ENCODE results near the gene MC4R.

Gene MC4R

GRCh38 chr18:60401346-60401745 is 28.8 kb upstream of the MC4R start:
- Histone ChIP-seq H2BK5ac (ENCODE audit: low read length) (no peak overlapping the region), H3K36me3 (replicated peaks in 1 of 2; ENCODE audit: control insufficient read depth in 2 of 2, insufficient read depth in 2 of 2, low read length in 2 of 2) (no peaks in the 10 kb centered on the region), H3K4me3 (ENCODE audit: low read length in 2 of 2) (no peak overlapping the region), H3K27me3 (ENCODE audit: control insufficient read depth in 3 of 3, insufficient read depth in 3 of 3, low read depth in 1 of 3, low read length in 3 of 3) (no peaks in the 10 kb centered on the region), H4K91ac (ENCODE audit: low read depth, low read length, poor library complexity) (no peak overlapping the region), H3K18ac (ENCODE audit: low read length) (no peak overlapping the region), H2BK12ac (ENCODE audit: low read length) (no peak overlapping the region), H2BK120ac (ENCODE audit: low read depth, low read length) (no peak overlapping the region), H3K9ac (ENCODE audit: low read depth, low read length, poor library complexity) (no peak overlapping the region), H2AFZ (ENCODE audit: low read length) (no peak overlapping the region), H3K4me1 (ENCODE audit: control insufficient read depth in 2 of 2, insufficient read depth in 1 of 2, low read depth in 1 of 2, low read length in 2 of 2) (no peaks in the 10 kb centered on the region), H2BK15ac (ENCODE audit: low read length) (no peak overlapping the region), H3K27ac (replicated peaks; ENCODE audit: low read length) (no peak overlapping the region), H3K9me3 (replicated peaks in 1 of 2; ENCODE audit: control insufficient read depth in 2 of 2, insufficient read depth in 1 of 2, low read depth in 1 of 2, low read length in 2 of 2) (no peaks in the 10 kb centered on the region), H3K79me1 (ENCODE audit: low read depth, low read length) (no peaks in the 10 kb centered on the region), H2AK5ac (ENCODE audit: low read depth, low read length) (no peak overlapping the region), H4K8ac (ENCODE audit: low read depth, low read length) (no peak overlapping the region), H3K23ac (ENCODE audit: low read depth, low read length, poor library complexity) (no peak overlapping the region), H3K4ac (ENCODE audit: low read length) (no peak overlapping the region), H3K14ac (ENCODE audit: low read length) (no peak overlapping the region), H3K4me2 (ENCODE audit: insufficient read depth, low read length, poor library complexity, severe bottlenecking) (no peak overlapping the region)
- DNase-seq (ENCODE audit: low spot score), result no peak

GRCh38 chr18:60391571-60392226 is 19.1 kb upstream of the MC4R start:
- no peak overlapping the region for H2BK5ac ChIP-seq (ENCODE audit: low read length)
- no peak for DNase-seq (ENCODE audit: low spot score)
- no peak overlapping the region for H2AFZ ChIP-seq (ENCODE audit: low read length)
- H4K8ac ChIP-seq (ENCODE audit: low read depth, low read length), result no peak overlapping the region
- no peak overlapping the region for H3K4ac ChIP-seq (ENCODE audit: low read length)
- no peak overlapping the region for H2AK5ac ChIP-seq (ENCODE audit: low read depth, low read length)
- no peaks in the 10 kb centered on the region for H3K27me3 ChIP-seq (ENCODE audit: control insufficient read depth in 3 of 3, insufficient read depth in 3 of 3, low read depth in 1 of 3, low read length in 3 of 3)
- no peak overlapping the region for H2BK120ac ChIP-seq (ENCODE audit: low read depth, low read length)
- no peak overlapping the region for H2BK15ac ChIP-seq (ENCODE audit: low read length)
- H3K9me3 ChIP-seq (replicated peaks in 1 of 2; ENCODE audit: control insufficient read depth in 2 of 2, insufficient read depth in 1 of 2, low read depth in 1 of 2, low read length in 2 of 2), result no peaks in the 10 kb centered on the region
- no peak overlapping the region for H3K9ac ChIP-seq (ENCODE audit: low read depth, low read length, poor library complexity)
- H3K36me3 ChIP-seq (replicated peaks in 1 of 2; ENCODE audit: control insufficient read depth in 2 of 2, insufficient read depth in 2 of 2, low read length in 2 of 2), result no peaks in the 10 kb centered on the region
- H3K79me1 ChIP-seq (ENCODE audit: low read depth, low read length), result no peaks in the 10 kb centered on the region
- H3K18ac ChIP-seq (ENCODE audit: low read length), result no peak overlapping the region
- H2BK12ac ChIP-seq (ENCODE audit: low read length), result no peak overlapping the region
- H4K91ac ChIP-seq (ENCODE audit: low read depth, low read length, poor library complexity), result no peak overlapping the region
- H3K23ac ChIP-seq (ENCODE audit: low read depth, low read length, poor library complexity), result no peak overlapping the region
- no peak overlapping the region for H3K4me2 ChIP-seq (ENCODE audit: insufficient read depth, low read length, poor library complexity, severe bottlenecking)
- no peaks in the 10 kb centered on the region for H3K4me1 ChIP-seq (ENCODE audit: control insufficient read depth in 2 of 2, insufficient read depth in 1 of 2, low read depth in 1 of 2, low read length in 2 of 2)
- H3K4me3 ChIP-seq (ENCODE audit: low read length in 2 of 2), result no peak overlapping the region
- no peak overlapping the region for H3K14ac ChIP-seq (ENCODE audit: low read length)
- no peak overlapping the region for H3K27ac ChIP-seq (replicated peaks; ENCODE audit: low read length)
- WGBS, 2 donors (ENCODE audit: extremely low coverage in 2 of 2, insufficient read length in 2 of 2, insufficient replicate concordance in 1 of 2), result no CpG with 5 or more reads among the region's 4 CpGs

GRCh38 chr18:60389314-60389713 is 16.7 kb upstream of the MC4R start:
- Histone ChIP-seq H2BK15ac (ENCODE audit: low read length) (no peak overlapping the region), H2AK5ac (ENCODE audit: low read depth, low read length) (no peak overlapping the region), H3K4ac (ENCODE audit: low read length) (no peak overlapping the region), H2AFZ (ENCODE audit: low read length) (no peak overlapping the region), H3K36me3 (replicated peaks in 1 of 2; ENCODE audit: control insufficient read depth in 2 of 2, insufficient read depth in 2 of 2, low read length in 2 of 2) (no peaks in the 10 kb centered on the region), H3K9me3 (replicated peaks in 1 of 2; ENCODE audit: control insufficient read depth in 2 of 2, insufficient read depth in 1 of 2, low read depth in 1 of 2, low read length in 2 of 2) (no peaks in the 10 kb centered on the region), H3K23ac (ENCODE audit: low read depth, low read length, poor library complexity) (no peak overlapping the region), H3K27ac (replicated peaks; ENCODE audit: low read length) (no peak overlapping the region), H4K8ac (ENCODE audit: low read depth, low read length) (no peak overlapping the region), H2BK120ac (ENCODE audit: low read depth, low read length) (no peak overlapping the region), H3K18ac (ENCODE audit: low read length) (no peak overlapping the region), H2BK5ac (ENCODE audit: low read length) (no peak overlapping the region), H2BK12ac (ENCODE audit: low read length) (no peak overlapping the region), H4K91ac (ENCODE audit: low read depth, low read length, poor library complexity) (no peak overlapping the region), H3K14ac (ENCODE audit: low read length) (no peak overlapping the region), H3K4me2 (ENCODE audit: insufficient read depth, low read length, poor library complexity, severe bottlenecking) (no peak overlapping the region), H3K4me3 (ENCODE audit: low read length in 2 of 2) (no peak overlapping the region), H3K4me1 (ENCODE audit: control insufficient read depth in 2 of 2, insufficient read depth in 1 of 2, low read depth in 1 of 2, low read length in 2 of 2) (no peaks in the 10 kb centered on the region), H3K9ac (ENCODE audit: low read depth, low read length, poor library complexity) (no peak overlapping the region), H3K27me3 (ENCODE audit: control insufficient read depth in 3 of 3, insufficient read depth in 3 of 3, low read depth in 1 of 3, low read length in 3 of 3) (no peaks in the 10 kb centered on the region), H3K79me1 (ENCODE audit: low read depth, low read length) (no peaks in the 10 kb centered on the region)
- WGBS, 2 donors (ENCODE audit: extremely low coverage in 2 of 2, insufficient read length in 2 of 2, insufficient replicate concordance in 1 of 2), result no CpG with 5 or more reads among the region's 1 CpG
- no peak for DNase-seq (ENCODE audit: low spot score)

- Histone ChIP-seq H3K4me3 (ENCODE audit: low read length in 2 of 2) (no peak overlapping the region), H3K36me3 (replicated peaks in 1 of 2; ENCODE audit: control insufficient read depth in 2 of 2, insufficient read depth in 2 of 2, low read length in 2 of 2) (no peaks in the 10 kb centered on the region), H4K8ac (ENCODE audit: low read depth, low read length) (no peak overlapping the region), H3K9ac (ENCODE audit: low read depth, low read length, poor library complexity) (no peak overlapping the region), H3K4me2 (ENCODE audit: insufficient read depth, low read length, poor library complexity, severe bottlenecking) (no peak overlapping the region), H3K79me1 (ENCODE audit: low read depth, low read length) (no peaks in the 10 kb centered on the region), H3K27me3 (ENCODE audit: control insufficient read depth in 3 of 3, insufficient read depth in 3 of 3, low read depth in 1 of 3, low read length in 3 of 3) (no peaks in the 10 kb centered on the region), H3K23ac (ENCODE audit: low read depth, low read length, poor library complexity) (no peak overlapping the region), H2BK15ac (ENCODE audit: low read length) (no peak overlapping the region), H4K91ac (ENCODE audit: low read depth, low read length, poor library complexity) (no peak overlapping the region), H2BK5ac (ENCODE audit: low read length) (no peak overlapping the region), H2AK5ac (ENCODE audit: low read depth, low read length) (no peak overlapping the region), H3K4me1 (ENCODE audit: control insufficient read depth in 2 of 2, insufficient read depth in 1 of 2, low read depth in 1 of 2, low read length in 2 of 2) (no peaks in the 10 kb centered on the region), H3K14ac (ENCODE audit: low read length) (no peak overlapping the region), H2BK12ac (ENCODE audit: low read length) (no peak overlapping the region), H3K4ac (ENCODE audit: low read length) (no peak overlapping the region), H2BK120ac (ENCODE audit: low read depth, low read length) (no peak overlapping the region), H3K18ac (ENCODE audit: low read length) (no peak overlapping the region), H3K9me3 (replicated peaks in 1 of 2; ENCODE audit: control insufficient read depth in 2 of 2, insufficient read depth in 1 of 2, low read depth in 1 of 2, low read length in 2 of 2) (no peaks in the 10 kb centered on the region), H3K27ac (replicated peaks; ENCODE audit: low read length) (no peak overlapping the region), H2AFZ (ENCODE audit: low read length) (no peak overlapping the region)
- WGBS, 2 donors (ENCODE audit: extremely low coverage in 2 of 2, insufficient read length in 2 of 2, insufficient replicate concordance in 1 of 2), result no CpG with 5 or more reads among the region's 5 CpGs
- no peak for DNase-seq (ENCODE audit: low spot score)
These were observed 13.1 kb upstream of the MC4R start for GRCh38 chr18:60385693-60386092.

All from neuronal stem cell (in vitro differentiated cells).